GM12864 (cell line): Measurements from ENCODE around the gene ITPK1.

Experiments
- DNase-seq: peaks from one replicate; pipeline ENCODE4 v3.0.0-alpha.2; 2011; ENCODE audit warnings: low read depth
- H3K4me3 ChIP-seq: 2 replicates; pipeline ENCODE4 v1.5.1; 2011; ENCODE audit warnings: mild to moderate bottlenecking, low read depth, low read length, control low read depth
- TF ChIP-seq, protein P1 (sequence below): IDR thresholded peaks from 2 replicates; pipeline ENCODE4 v1.5.1; 2011; ENCODE audit warnings: low read depth, mild to moderate bottlenecking, moderate library complexity, low read length, control low read depth, inconsistent platforms; ENCODE audit errors: missing control alignments

The ITPK1 gene

GRCh38 chr14:92906420-92906819 lies 209.3 kb downstream of the ITPK1 start:
- TF ChIP-seq, protein P1, sequence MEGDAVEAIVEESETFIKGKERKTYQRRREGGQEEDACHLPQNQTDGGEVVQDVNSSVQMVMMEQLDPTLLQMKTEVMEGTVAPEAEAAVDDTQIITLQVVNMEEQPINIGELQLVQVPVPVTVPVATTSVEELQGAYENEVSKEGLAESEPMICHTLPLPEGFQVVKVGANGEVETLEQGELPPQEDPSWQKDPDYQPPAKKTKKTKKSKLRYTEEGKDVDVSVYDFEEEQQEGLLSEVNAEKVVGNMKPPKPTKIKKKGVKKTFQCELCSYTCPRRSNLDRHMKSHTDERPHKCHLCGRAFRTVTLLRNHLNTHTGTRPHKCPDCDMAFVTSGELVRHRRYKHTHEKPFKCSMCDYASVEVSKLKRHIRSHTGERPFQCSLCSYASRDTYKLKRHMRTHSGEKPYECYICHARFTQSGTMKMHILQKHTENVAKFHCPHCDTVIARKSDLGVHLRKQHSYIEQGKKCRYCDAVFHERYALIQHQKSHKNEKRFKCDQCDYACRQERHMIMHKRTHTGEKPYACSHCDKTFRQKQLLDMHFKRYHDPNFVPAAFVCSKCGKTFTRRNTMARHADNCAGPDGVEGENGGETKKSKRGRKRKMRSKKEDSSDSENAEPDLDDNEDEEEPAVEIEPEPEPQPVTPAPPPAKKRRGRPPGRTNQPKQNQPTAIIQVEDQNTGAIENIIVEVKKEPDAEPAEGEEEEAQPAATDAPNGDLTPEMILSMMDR = no peak
- H3K4me3 ChIP-seq = no peak overlapping the region
- DNase-seq = no peak

- DNase-seq = no peak
- TF ChIP-seq, protein P1 = no peak
- H3K4me3 ChIP-seq = no peak overlapping the region
Measured at GRCh38 chr14:92905667-92906066, 210.1 kb downstream of the ITPK1 start.

GRCh38 chr14:92903359-92903758 lies 212.4 kb downstream of the ITPK1 start:
- TF ChIP-seq, protein P1 = no peak
- H3K4me3 ChIP-seq = no peak overlapping the region
- DNase-seq = no peak

- TF ChIP-seq, protein P1 = no peak
- DNase-seq = no peak
- no peak overlapping the region for H3K4me3 ChIP-seq
Measured at GRCh38 chr14:92902726-92903125, 213.0 kb downstream of the ITPK1 start.

DNA sequence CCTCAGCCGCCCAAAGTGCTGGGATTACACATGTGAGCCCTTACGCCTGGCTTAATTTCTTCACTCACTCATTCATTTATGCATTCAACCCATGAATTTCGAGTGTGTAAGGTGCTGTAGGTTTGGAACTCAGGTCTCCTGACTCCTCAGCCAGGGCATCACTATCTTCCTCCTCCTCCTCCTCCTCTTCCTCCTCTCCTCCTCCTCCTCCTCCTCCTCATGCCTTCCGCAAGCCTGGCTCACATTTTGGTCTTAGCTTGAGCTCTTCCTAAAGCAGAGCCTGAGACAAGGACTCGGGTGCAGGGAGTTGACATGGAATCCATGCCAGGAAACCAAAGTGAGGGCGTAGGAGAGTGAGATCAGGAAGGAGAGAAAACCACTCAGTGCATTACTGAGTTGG lies 213.5 kb downstream of the ITPK1 start:
- TF ChIP-seq, protein P1 = no peak
- H3K4me3 ChIP-seq = no peak overlapping the region
- DNase-seq = no peak

DNA sequence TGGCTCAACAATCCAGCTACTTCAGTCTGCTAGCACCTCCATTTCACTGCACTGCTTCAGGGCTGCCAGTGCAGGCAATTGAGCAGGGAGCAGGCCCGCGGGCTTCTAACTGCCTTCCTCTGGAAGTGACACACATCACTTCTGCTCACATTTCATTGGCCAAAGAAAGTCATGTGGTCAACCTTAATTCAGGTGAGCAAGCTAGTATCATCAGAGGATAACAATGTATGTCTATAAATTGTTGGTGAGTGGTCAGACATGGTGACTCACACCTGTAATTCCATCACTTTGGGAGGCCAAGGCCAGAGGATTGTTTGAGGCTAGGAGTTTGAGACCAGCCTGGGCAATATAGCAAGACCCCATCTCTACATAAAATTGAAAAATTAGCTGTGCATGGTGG lies 215.1 kb downstream of the ITPK1 start:
- TF ChIP-seq, protein P1 = no peak
- no peak for DNase-seq
- H3K4me3 ChIP-seq = no peak overlapping the region

GRCh38 chr14:92898566-92899131 lies 217.1 kb downstream of the ITPK1 start:
- no peak for DNase-seq
- TF ChIP-seq, protein P1 = no peak
- H3K4me3 ChIP-seq = no peak overlapping the region
